Loucy (cell line): ENCODE results near the gene SPIRE2.

Experiments
- H2AFZ ChIP-seq: fragments of 200-600 bp; sonication (generic); 2 replicates; pipeline ENCODE4 v1.6.0; 2016; ENCODE audit warnings: antibody characterized with exemption, mild to moderate bottlenecking, low read length, moderate library complexity
- H3F3A ChIP-seq: fragments of 200-600 bp; 2 replicates; pipeline ENCODE4 v1.6.0; 2016; ENCODE audit warnings: antibody characterized with exemption, low read depth, mild to moderate bottlenecking
- H3K27me3 ChIP-seq: fragments of 200-600 bp; sonication (generic); 2 replicates; pipeline ENCODE4 v1.6.1; 2014; ENCODE audit warnings: low read length, mild to moderate bottlenecking; ENCODE audit not compliant: insufficient read depth, poor library complexity, severe bottlenecking
- H3K36me3 ChIP-seq: fragments of 200-600 bp; sonication (generic); 2 replicates; pipeline ENCODE4 v1.6.1; 2016; ENCODE audit warnings: low read length; ENCODE audit not compliant: insufficient read depth
- H3K4me1 ChIP-seq: fragments of 200-600 bp; sonication (generic); 2 replicates; pipeline ENCODE4 v1.5.1; 2014; ENCODE audit warnings: low read length, mild to moderate bottlenecking; ENCODE audit not compliant: insufficient read depth, poor library complexity, severe bottlenecking
- H3K4me2 ChIP-seq: fragments of 200-600 bp; sonication (generic); 2 replicates; pipeline ENCODE4 v1.6.0; 2014; ENCODE audit warnings: antibody characterized with exemption, low read length, low read depth, mild to moderate bottlenecking; ENCODE audit not compliant: poor library complexity, severe bottlenecking
- H3K4me3 ChIP-seq: fragments of 200-600 bp; sonication (generic); 2 replicates; pipeline ENCODE4 v1.5.1; 2014; ENCODE audit warnings: low read length, mild to moderate bottlenecking, mixed read lengths; ENCODE audit not compliant: poor library complexity, severe bottlenecking
- H3K79me2 ChIP-seq: fragments of 200-600 bp; sonication (generic); 2 replicates; pipeline ENCODE4 v1.6.1; 2014; ENCODE audit warnings: low read length; ENCODE audit not compliant: insufficient read depth
- H3K9ac ChIP-seq: fragments of 200-600 bp; sonication (generic); 2 replicates; pipeline ENCODE4 v1.6.0; 2014; ENCODE audit warnings: mild to moderate bottlenecking, low read depth, low read length, moderate library complexity; ENCODE audit not compliant: poor library complexity, severe bottlenecking
- H3K9me2 ChIP-seq: fragments of 200-600 bp; sonication (generic); replicated peaks from 2 replicates; pipeline ENCODE4 v1.6.1; 2016; ENCODE audit warnings: low read depth, low read length, mixed read lengths
- H3K9me3 ChIP-seq: fragments of 200-600 bp; sonication (generic); 2 replicates; pipeline ENCODE4 v1.6.1; 2014; ENCODE audit warnings: mild to moderate bottlenecking, antibody characterized with exemption, low read length, low read depth; ENCODE audit not compliant: insufficient read depth
- H4K20me1 ChIP-seq: fragments of 200-600 bp; sonication (generic); 2 replicates; pipeline ENCODE4 v1.6.0; 2014; ENCODE audit warnings: antibody characterized with exemption, low read length, mild to moderate bottlenecking; ENCODE audit not compliant: insufficient read depth, poor library complexity, severe bottlenecking
- EZH2phosphoT487 ChIP-seq: fragments of 200-600 bp; IDR thresholded peaks from 2 replicates; pipeline ENCODE4 v1.6.1; 2018; ENCODE audit warnings: antibody characterized with exemption, mild to moderate bottlenecking, moderate library complexity, borderline replicate concordance
- TF ChIP-seq, protein P1 (sequence below): fragments of 200-600 bp; sonication (generic); conservative IDR thresholded peaks from 2 replicates; pipeline ENCODE4 v1.5.1; 2014; ENCODE audit warnings: mild to moderate bottlenecking, antibody characterized with exemption, low read length

The SPIRE2 gene, protein sequence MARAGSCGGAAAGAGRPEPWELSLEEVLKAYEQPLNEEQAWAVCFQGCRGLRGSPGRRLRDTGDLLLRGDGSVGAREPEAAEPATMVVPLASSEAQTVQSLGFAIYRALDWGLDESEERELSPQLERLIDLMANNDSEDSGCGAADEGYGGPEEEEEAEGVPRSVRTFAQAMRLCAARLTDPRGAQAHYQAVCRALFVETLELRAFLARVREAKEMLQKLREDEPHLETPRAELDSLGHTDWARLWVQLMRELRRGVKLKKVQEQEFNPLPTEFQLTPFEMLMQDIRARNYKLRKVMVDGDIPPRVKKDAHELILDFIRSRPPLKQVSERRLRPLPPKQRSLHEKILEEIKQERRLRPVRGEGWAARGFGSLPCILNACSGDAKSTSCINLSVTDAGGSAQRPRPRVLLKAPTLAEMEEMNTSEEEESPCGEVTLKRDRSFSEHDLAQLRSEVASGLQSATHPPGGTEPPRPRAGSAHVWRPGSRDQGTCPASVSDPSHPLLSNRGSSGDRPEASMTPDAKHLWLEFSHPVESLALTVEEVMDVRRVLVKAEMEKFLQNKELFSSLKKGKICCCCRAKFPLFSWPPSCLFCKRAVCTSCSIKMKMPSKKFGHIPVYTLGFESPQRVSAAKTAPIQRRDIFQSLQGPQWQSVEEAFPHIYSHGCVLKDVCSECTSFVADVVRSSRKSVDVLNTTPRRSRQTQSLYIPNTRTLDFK

DNA sequence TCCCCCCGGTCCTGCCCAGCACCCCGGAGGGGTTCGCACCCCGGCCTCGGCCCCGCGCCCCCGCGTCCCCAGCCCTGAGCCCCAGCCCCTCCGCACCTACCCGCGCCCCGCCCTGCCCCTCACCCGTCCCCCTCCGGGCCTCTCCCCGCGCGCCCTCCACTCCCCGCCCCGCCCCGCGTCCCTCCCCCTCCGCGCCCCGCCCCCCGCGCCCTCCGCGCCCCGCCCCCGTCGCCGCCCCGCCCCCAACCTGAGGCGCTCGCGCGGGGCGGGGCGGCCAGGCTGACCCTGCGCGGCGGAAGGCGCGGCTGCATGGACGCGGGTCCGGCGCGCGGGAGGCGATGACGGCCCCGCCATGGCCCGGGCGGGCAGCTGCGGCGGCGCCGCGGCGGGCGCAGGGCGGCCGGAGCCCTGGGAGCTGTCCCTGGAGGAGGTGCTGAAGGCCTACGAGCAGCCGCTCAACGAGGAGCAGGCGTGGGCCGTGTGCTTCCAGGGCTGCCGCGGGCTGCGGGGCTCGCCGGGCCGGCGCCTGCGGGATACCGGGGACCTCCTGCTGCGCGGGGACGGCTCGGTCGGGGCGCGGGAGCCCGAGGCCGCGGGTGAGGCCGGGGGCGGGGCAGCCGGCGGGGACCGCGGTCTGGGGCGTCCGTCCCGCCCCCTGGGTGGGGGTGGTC is at the start of gene SPIRE2:
TSS of gene SPIRE2 (plus strand) at position 277 of the 671 bp plus-strand sequence. CDS start at position 353, 76 bp downstream.
- Histone ChIP-seq H3K27me3 (no peaks in the 10 kb centered on the region), H4K20me1 (no peaks in the 10 kb centered on the region), H3K4me2 (no peak within 1 kb of the TSS), H3K9me3 (no peaks in the 10 kb centered on the region), H2AFZ (no peak within 1 kb of the TSS), H3K79me2 (no peaks in the 10 kb centered on the region), H3K9ac (no peak within 1 kb of the TSS), H3K36me3 (no peaks in the 10 kb centered on the region), H3K9me2 (no peaks in the 10 kb centered on the region), H3K4me1 (no peaks in the 10 kb centered on the region), H3F3A (no peaks in the 10 kb centered on the region), H3K4me3 (no peak within 1 kb of the TSS)
- TF ChIP-seq EZH2phosphoT487 = no peak
- TF ChIP-seq, protein P1, sequence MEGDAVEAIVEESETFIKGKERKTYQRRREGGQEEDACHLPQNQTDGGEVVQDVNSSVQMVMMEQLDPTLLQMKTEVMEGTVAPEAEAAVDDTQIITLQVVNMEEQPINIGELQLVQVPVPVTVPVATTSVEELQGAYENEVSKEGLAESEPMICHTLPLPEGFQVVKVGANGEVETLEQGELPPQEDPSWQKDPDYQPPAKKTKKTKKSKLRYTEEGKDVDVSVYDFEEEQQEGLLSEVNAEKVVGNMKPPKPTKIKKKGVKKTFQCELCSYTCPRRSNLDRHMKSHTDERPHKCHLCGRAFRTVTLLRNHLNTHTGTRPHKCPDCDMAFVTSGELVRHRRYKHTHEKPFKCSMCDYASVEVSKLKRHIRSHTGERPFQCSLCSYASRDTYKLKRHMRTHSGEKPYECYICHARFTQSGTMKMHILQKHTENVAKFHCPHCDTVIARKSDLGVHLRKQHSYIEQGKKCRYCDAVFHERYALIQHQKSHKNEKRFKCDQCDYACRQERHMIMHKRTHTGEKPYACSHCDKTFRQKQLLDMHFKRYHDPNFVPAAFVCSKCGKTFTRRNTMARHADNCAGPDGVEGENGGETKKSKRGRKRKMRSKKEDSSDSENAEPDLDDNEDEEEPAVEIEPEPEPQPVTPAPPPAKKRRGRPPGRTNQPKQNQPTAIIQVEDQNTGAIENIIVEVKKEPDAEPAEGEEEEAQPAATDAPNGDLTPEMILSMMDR = no peak

DNA sequence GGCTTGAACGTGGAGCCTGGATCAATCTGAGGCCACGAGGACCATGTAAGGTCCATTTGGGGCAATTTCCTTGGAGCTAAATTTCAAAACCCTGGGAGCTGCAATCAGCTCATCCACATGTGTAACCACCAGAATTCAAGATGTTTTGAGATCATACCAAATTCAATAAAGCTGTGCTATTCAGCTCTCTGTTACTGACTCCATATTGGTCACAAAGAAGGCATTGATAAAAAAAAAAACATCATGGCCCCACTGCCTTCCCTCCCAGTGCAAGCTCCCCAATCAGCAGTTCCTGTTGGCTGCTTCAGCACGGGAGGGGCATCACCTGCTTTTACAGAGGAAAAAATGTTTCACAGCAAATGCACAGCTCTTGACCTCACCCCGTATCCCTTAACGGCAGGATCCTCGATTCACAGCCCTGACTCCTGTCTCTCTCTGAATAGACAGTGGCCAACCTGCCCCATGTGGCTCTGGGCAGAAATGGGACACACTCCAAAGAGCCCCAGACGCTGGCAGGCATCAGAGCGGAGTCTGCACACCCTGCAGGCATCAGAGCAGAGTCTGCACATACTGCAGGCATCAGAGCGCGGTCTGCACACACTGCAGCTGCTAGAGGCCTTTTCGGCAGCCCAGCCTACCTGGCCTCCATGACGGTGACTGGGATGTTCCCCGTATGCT is 48.9 kb upstream of the SPIRE2 start:
- Histone ChIP-seq H3K9me3 (no peaks in the 10 kb centered on the region), H2AFZ (no peak overlapping the region), H3K36me3 (peaks cover 11% of the 10 kb centered on the region; the same call in 1 of the 2 replicates), H3K9ac (no peak overlapping the region), H4K20me1 (no peaks in the 10 kb centered on the region), H3K4me1 (no peaks in the 10 kb centered on the region), H3K9me2 (no peaks in the 10 kb centered on the region), H3K79me2 (no peaks in the 10 kb centered on the region), H3K4me3 (no peak overlapping the region), H3K4me2 (no peak overlapping the region), H3K27me3 (no peaks in the 10 kb centered on the region), H3F3A (no peaks in the 10 kb centered on the region)
- TF ChIP-seq EZH2phosphoT487 = no peak
- TF ChIP-seq, protein P1 = no peak

GRCh38 chr16:89779909-89780305 is 48.4 kb upstream of the SPIRE2 start:
- no peak overlapping the region for H3K4me3 ChIP-seq
- TF ChIP-seq, protein P1 = no peak
- no peak for TF ChIP-seq EZH2phosphoT487
- H3F3A ChIP-seq = no peaks in the 10 kb centered on the region
- peaks cover 16% of the 10 kb centered on the region; the same call in 1 of the 2 replicates for H3K36me3 ChIP-seq
- H3K4me1 ChIP-seq = no peaks in the 10 kb centered on the region
- no peak overlapping the region for H2AFZ ChIP-seq
- H4K20me1 ChIP-seq = no peaks in the 10 kb centered on the region
- no peaks in the 10 kb centered on the region for H3K9me2 ChIP-seq
- H3K4me2 ChIP-seq = no peak overlapping the region
- H3K27me3 ChIP-seq = no peaks in the 10 kb centered on the region
- H3K9ac ChIP-seq = no peak overlapping the region
- no peaks in the 10 kb centered on the region for H3K9me3 ChIP-seq
- H3K79me2 ChIP-seq = no peaks in the 10 kb centered on the region
